Measurements from ENCODE around the gene RFX4. TPM values are rescaled to one million over a fixed set of nuclear protein-coding genes. Genes with fewer than 3 reads are reported as not detected.
"Not testable (repeated sequence)": the region's sequence is repeated elsewhere in the genome, so short reads cannot be mapped to it uniquely, and the experiment has no call there.

RFX4 gene
- total and polyA plus RNA-seq, 2 donors (not counting 3 experiments of a cell fraction or from before 2014, with no cell fraction given) = not detected

DNA sequence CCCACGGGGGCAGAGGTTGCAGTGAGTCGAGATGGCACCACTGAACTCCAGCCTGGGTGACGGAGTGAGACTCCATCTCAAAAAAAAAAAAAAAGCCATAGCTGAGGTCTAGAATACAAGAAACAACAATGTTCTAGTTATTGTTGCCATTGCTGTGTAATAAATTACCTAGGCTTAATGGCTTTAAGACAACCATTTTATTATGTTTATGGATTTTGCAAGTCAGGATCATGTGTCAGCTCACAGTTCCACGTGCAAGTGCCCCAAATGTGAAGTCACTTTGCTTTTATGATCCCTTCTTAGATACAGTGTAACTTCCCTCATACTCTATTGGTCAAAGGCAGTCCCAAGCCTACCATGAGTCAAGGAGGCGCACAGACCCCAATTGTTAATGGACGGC is 142.1 kb downstream of the RFX4 start:
- CTCF ChIA-PET = interaction anchor here (0.7 kb wide), 1 partner anchor 10 kb away, joined by 3 read pairs; no protein-coding TSS in a partner anchor
- Histone ChIP-seq H3K36me3 (ENCODE audit: control insufficient read depth in 2 of 2, extremely low read depth in 1 of 2, insufficient read depth in 2 of 2, low read length in 2 of 2) (no peaks in the 10 kb centered on the region), H4K20me1 (replicated peaks; ENCODE audit: control insufficient read depth, extremely low read depth, insufficient read depth, low read length) (no peaks in the 10 kb centered on the region), H3K4me1 (ENCODE audit: control insufficient read depth, extremely low read depth, insufficient read depth, low read length) (no peaks in the 10 kb centered on the region), H3K79me2 (ENCODE audit: control insufficient read depth, insufficient read depth, low read length) (no peaks in the 10 kb centered on the region), H3K9me3 (replicated peaks; ENCODE audit: control insufficient read depth, insufficient read depth, low read length) (no peaks in the 10 kb centered on the region), H3K27me3 (ENCODE audit: control insufficient read depth in 2 of 2, insufficient read depth in 2 of 2, low read length in 2 of 2) (peaks cover 5 to 6% of the 10 kb centered on the region in 2 experiments), H3K9ac (replicated peaks; ENCODE audit: extremely low read depth, insufficient read depth, low read length) (no peak overlapping the region), H2AFZ (ENCODE audit: low read depth, low read length) (no peak overlapping the region), H3K9me1 (replicated peaks; ENCODE audit: control insufficient read depth, extremely low read depth, insufficient read depth, low read length) (no peaks in the 10 kb centered on the region), H3K4me3 (replicated peaks in 1 of 3; ENCODE audit: insufficient read depth in 1 of 3, low read depth in 1 of 3, low read length in 3 of 3) (no peak overlapping the region), H3K27ac (ENCODE audit: insufficient read depth, low read depth, low read length) (no peak overlapping the region), H3K4me2 (ENCODE audit: insufficient read depth, low read length) (no peak overlapping the region)
- BruUV-seq (replicated peaks) = no TSS peak
- DNase-seq (ENCODE audit: low read depth, low spot score) (no peak), FAIRE-seq (no peak)
- TF ChIP-seq MYC (IDR thresholded peaks at IDR 0.05; ENCODE audit: low read depth, low read length) (no peak), POLR2A (IDR thresholded peaks at IDR 0.05; ENCODE audit: low read depth, low read length) (no peak), FOS (IDR thresholded peaks at IDR 0.05; ENCODE audit: borderline replicate concordance, insufficient read depth, low read length) (no peak), GATA2 (IDR thresholded peaks at IDR 0.05; ENCODE audit: insufficient read depth, insufficient read length, low read depth, low read length) (no peak), POLR2AphosphoS5 (IDR thresholded peaks at IDR 0.05; ENCODE audit: insufficient read depth, low read depth, low read length) (no peak), JUN (IDR thresholded peaks at IDR 0.05; ENCODE audit: borderline replicate concordance, insufficient read depth, insufficient read length, low read depth) (no peak), EZH2 (IDR thresholded peaks at IDR 0.05; ENCODE audit: borderline replicate concordance, low read depth, low read length, severe bottlenecking) (no peak)
- TF ChIP-seq, protein P1, sequence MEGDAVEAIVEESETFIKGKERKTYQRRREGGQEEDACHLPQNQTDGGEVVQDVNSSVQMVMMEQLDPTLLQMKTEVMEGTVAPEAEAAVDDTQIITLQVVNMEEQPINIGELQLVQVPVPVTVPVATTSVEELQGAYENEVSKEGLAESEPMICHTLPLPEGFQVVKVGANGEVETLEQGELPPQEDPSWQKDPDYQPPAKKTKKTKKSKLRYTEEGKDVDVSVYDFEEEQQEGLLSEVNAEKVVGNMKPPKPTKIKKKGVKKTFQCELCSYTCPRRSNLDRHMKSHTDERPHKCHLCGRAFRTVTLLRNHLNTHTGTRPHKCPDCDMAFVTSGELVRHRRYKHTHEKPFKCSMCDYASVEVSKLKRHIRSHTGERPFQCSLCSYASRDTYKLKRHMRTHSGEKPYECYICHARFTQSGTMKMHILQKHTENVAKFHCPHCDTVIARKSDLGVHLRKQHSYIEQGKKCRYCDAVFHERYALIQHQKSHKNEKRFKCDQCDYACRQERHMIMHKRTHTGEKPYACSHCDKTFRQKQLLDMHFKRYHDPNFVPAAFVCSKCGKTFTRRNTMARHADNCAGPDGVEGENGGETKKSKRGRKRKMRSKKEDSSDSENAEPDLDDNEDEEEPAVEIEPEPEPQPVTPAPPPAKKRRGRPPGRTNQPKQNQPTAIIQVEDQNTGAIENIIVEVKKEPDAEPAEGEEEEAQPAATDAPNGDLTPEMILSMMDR (IDR thresholded peaks at IDR 0.05; ENCODE audit: extremely low read depth in 1 of 2, insufficient read depth in 1 of 2, low read depth in 1 of 2, low read length in 2 of 2) = no peak
- TF ChIP-seq, protein P2, sequence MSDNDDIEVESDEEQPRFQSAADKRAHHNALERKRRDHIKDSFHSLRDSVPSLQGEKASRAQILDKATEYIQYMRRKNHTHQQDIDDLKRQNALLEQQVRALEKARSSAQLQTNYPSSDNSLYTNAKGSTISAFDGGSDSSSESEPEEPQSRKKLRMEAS (IDR thresholded peaks at IDR 0.05; ENCODE audit: insufficient read depth, insufficient read length) = no peak
- POLR2A ChIA-PET = no interaction called here
- dilution Hi-C loops (cut with MboI; ENCODE audit: extremely low pct_ligation_motif_present, low sequenced_read_pairs) = no loop called here
- intact Hi-C loops (cut with micrococcal nuclease) = no loop called here

DNA sequence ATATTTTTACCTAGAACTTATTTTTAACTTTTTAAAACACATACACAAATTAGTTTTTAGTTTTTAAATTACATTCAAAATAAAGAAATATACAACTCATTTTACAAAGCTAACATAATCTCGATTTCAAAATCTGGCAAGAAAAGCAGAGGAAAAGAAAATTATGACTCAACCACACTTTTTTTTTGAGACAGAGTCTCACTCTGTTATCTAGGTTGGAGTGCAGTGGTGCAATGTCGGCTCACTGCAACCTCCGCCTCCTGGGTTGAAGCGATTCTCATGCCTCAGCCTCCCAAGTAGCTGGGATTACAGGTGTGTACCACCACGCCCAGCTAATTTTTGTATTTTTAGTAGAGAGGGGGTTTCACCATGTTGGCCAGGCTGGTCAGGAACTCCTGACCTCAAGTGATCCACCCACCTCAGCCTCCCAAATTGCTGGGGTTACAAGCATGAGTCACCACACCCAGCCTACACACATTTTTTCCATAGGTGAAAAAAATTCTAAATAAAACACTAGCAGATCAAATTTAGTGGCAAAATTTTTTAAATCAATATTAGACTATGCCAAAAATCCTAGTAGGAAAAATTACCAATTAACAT is 143.9 kb downstream of the RFX4 start:
- H3K4me2 ChIP-seq (ENCODE audit: insufficient read depth, low read length); BruUV-seq (replicated peaks); H3K4me3 ChIP-seq (replicated peaks in 1 of 3; ENCODE audit: insufficient read depth in 1 of 3, low read depth in 1 of 3, low read length in 3 of 3); H4K20me1 ChIP-seq (replicated peaks; ENCODE audit: control insufficient read depth, extremely low read depth, insufficient read depth, low read length); H3K9me1 ChIP-seq (replicated peaks; ENCODE audit: control insufficient read depth, extremely low read depth, insufficient read depth, low read length); H3K9me3 ChIP-seq (replicated peaks; ENCODE audit: control insufficient read depth, insufficient read depth, low read length); POLR2A ChIA-PET; H3K9ac ChIP-seq (replicated peaks; ENCODE audit: extremely low read depth, insufficient read depth, low read length); dilution Hi-C loops (cut with MboI; ENCODE audit: extremely low pct_ligation_motif_present, low sequenced_read_pairs); DNase-seq (ENCODE audit: low read depth, low spot score); CTCF ChIA-PET; H3K79me2 ChIP-seq (ENCODE audit: control insufficient read depth, insufficient read depth, low read length); H3K36me3 ChIP-seq (ENCODE audit: control insufficient read depth in 2 of 2, extremely low read depth in 1 of 2, insufficient read depth in 2 of 2, low read length in 2 of 2); H3K27ac ChIP-seq (ENCODE audit: insufficient read depth, low read depth, low read length); intact Hi-C loops (cut with micrococcal nuclease); H3K4me1 ChIP-seq (ENCODE audit: control insufficient read depth, extremely low read depth, insufficient read depth, low read length); H2AFZ ChIP-seq (ENCODE audit: low read depth, low read length); H3K27me3 ChIP-seq (ENCODE audit: control insufficient read depth in 2 of 2, insufficient read depth in 2 of 2, low read length in 2 of 2); FAIRE-seq: not testable (repeated sequence)

Data from endothelial cell of umbilical vein (primary cell).